GM18498 (cell line): ENCODE results near the gene HSPA8.

Experiments
- ATAC-seq: cut with Tn5 transposase; IDR thresholded peaks from one replicate; pipeline ENCODE4 v1.9.1; 2021; ENCODE audit warnings: mild to moderate bottlenecking, moderate library complexity; ENCODE audit not compliant: unreplicated experiment

Gene HSPA8

DNA sequence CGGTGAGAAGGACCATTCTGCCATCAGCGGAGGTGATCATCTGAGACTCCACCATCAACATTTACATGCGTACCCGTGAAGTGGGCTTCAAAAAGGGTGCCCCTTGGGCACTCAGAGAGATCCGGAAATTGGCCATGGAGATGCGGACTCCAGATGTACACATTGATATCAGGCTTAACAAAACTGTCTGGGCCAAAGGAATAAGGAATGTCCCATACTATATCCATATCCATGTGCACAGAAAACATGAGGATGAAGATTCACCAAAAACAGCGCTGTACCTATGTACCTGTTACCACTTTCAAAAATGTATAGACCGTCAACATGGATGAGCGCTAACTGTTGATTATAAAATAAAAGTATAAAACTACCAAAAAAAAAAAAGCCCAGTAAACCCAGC, 10.8 kb downstream of the HSPA8 start:
- no peak for ATAC-seq

- ATAC-seq, result no peak
Measured at GRCh38 chr11:123047947-123048293, 14.0 kb downstream of the HSPA8 start.

- ATAC-seq, result no peak
Measured at GRCh38 chr11:123047266-123047946, 14.5 kb downstream of the HSPA8 start.

GRCh38 chr11:123046473-123047259, 15.3 kb downstream of the HSPA8 start:
- no peak for ATAC-seq

GRCh38 chr11:123045101-123045500, 16.8 kb downstream of the HSPA8 start:
- ATAC-seq, result no peak

- no peak for ATAC-seq
Measured at GRCh38 chr11:123041185-123041584, 20.8 kb downstream of the HSPA8 start.

DNA sequence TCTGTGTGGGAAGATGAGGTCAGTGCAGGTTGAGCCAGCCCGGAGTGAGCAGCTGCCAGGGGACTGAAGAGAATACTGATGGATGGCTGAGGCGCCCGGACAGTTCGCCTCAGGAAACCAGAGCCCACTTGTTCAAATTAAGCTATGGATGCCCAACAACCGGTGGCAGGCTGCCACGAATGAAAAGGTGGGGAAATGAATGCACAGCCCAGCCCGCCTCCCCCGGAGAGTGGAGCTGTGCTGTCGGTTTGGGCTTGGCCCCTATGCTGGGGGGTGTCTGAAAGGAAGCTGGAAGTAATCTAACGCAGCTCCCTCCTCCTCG, 21.9 kb downstream of the HSPA8 start:
- ATAC-seq, result no peak

DNA sequence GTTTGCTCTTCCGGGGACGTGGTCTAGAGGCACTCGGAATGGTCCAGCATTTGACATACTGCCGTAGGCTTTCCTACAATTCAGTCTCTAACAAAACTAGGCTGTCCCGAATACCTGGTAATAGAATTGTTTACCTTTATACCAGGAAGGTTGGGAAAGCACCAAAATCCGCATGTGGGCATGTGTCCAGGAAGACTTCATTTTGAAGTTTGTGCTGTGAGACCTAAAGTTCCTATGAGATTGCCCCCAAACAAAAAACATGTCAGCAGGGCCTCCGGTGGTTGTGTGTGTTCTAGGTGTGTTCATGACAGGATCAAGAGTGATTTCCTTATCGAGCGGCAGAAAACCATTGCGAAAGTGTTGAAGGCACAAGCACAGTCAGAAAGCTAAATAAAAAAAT, 26.1 kb downstream of the HSPA8 start:
- ATAC-seq, result no peak

DNA sequence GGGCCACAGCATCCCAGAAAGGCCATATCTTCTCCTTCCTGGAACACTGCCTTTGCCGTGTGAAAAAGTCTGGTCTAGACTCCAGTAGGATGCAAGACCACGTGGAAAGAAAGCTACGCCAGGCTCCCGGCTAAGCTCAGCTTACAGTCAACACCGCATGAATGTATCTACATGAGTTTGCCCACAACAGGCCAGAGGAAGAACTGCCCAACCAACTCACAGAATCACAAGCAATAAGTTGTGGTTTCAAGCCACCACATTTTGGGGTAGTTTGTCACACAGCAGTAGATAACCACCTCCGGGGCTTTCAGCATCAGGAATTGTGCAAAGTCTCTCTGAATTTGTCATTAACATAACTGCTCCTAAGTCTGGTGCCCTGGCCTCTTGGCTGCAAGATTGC, 27.3 kb downstream of the HSPA8 start:
- ATAC-seq, result no peak

DNA sequence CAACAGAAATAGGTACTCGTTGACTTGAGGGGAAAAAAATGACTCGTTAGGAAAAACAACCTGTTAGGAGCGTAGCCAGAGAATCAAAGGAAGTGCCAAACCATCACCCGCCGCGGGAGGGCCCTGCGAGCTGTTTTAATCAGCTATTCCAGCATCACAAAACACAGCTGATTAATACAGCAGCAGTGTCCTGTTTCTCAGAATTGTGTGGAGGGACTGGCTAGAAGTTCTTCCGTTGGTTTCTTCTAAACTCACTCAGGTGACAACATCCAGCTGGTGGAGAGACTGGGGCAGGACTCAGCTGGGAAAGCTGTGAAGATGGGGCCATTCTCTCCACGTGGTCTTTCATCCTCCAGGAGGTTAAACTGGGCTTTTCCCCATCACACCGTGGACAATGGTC, 28.0 kb downstream of the HSPA8 start:
- no peak for ATAC-seq

DNA sequence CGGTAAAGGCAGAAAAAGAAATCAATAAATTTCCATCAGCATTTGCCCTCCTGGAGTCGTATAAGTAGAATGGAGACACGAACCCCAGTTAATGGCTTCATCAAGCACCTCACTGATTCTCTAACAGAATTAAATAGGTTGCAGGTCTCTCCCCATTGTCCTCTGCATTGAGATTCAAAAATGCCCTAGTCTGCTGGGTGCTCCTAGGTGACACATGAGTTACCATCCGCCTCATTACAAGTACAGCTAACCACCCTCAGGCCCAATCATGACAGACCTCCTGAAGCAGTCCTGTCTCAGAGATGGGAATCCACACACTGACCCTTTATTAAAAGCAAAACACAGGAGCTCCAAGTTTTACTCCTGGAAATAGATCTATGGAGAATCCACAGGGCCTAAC, 31.4 kb downstream of the HSPA8 start:
- ATAC-seq, result no peak

DNA sequence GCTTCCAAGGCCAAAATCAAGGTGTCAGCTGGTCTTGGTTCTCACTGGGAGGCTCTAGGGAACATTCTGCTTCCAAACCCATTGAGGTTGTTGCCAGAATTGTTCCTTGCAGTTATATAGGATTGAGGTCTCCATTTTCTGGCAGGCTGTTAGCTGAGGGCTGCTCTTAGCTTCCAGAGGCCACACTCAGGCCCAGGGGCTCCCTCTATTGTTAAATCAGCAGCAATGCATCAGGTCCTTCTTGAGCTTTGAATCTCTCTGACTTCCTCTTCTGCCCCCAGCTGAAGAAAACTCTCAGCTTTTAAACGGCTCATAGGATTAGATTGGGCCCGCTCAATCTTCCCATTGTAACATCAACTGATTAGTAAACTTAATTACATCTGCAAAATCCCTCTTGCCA, 41.0 kb downstream of the HSPA8 start:
- peak; percentile 68 for ATAC-seq

- ATAC-seq, result no peak
Measured at GRCh38 chr11:123018702-123019101, 43.2 kb downstream of the HSPA8 start.

- ATAC-seq, result no peak
Measured at GRCh38 chr11:123011510-123011909, 50.4 kb downstream of the HSPA8 start.
